HAP-1 (cell line): Measurements from ENCODE around the gene STPG3.

Experiments used
- DNase-seq, 2 experiments: peaks; one replicate each; pipeline ENCODE4 v3.0.0-alpha.2; 2016 to 2020; ENCODE audit warnings: low spot score in 2 of 2
- H3K27me3 ChIP-seq: fragments of 250-450 bp; sonication (Bioruptor Pico); 2 replicates; pipeline ENCODE4 v1.5.1; 2020; ENCODE audit warnings: low read depth, mild to moderate bottlenecking, moderate library complexity
- H3K36me3 ChIP-seq: fragments of 250-450 bp; sonication (Bioruptor Pico); replicated peaks from 2 replicates; pipeline ENCODE4 v1.5.1; 2020; ENCODE audit warnings: mild to moderate bottlenecking
- H3K4me1 ChIP-seq: fragments of 250-450 bp; sonication (Bioruptor Pico); 2 replicates; pipeline ENCODE4 v1.5.1; 2020; ENCODE audit warnings: mild to moderate bottlenecking
- H3K4me3 ChIP-seq: fragments of 250-450 bp; sonication (Bioruptor Pico); 2 replicates; pipeline ENCODE4 v1.5.1; 2020; ENCODE audit warnings: mild to moderate bottlenecking, moderate library complexity
- H3K9me3 ChIP-seq: fragments of 250-450 bp; sonication (Bioruptor Pico); 2 replicates; pipeline ENCODE4 v1.5.1; 2020; ENCODE audit warnings: mild to moderate bottlenecking, moderate library complexity
- in situ Hi-C: fragments of 300-500 bp; cut with MboI; formaldehyde crosslinking; loops from 3 replicates; pipeline ENCODE4 v1.14.3; 2020; ENCODE audit warnings: low sequenced_read_pairs, inconsistent platforms, mixed read lengths

Gene STPG3

GRCh38 chr9:137301081-137301947 lies 50.2 kb downstream of the STPG3 start:
- peak; percentile 28 to 70 for DNase-seq
- Histone ChIP-seq H3K36me3 (peaks cover 8% of the 10 kb centered on the region), H3K4me3 (peak overlapping the region; percentile 74), H3K27me3 (no peaks in the 10 kb centered on the region), H3K9me3 (no peaks in the 10 kb centered on the region), H3K4me1 (peaks cover 18% of the 10 kb centered on the region)
- in situ Hi-C loops = no loop called here

- DNase-seq = peak; percentile 76 to 93
- peaks cover 8% of the 10 kb centered on the region for H3K36me3 ChIP-seq
- no peaks in the 10 kb centered on the region for H3K9me3 ChIP-seq
- in situ Hi-C loops = no loop called here
- H3K27me3 ChIP-seq = no peaks in the 10 kb centered on the region
- peak within 1 kb of the TSS; percentile 74 for H3K4me3 ChIP-seq
- H3K4me1 ChIP-seq = peaks cover 18% of the 10 kb centered on the region
These were observed 51.0 kb downstream of the STPG3 start, which contains the start of gene NRARP for GRCh38 chr9:137302118-137302448. NRARP (minus strand) TSS chr9:137302271; CDS start chr9:137301928, 343 bp downstream.

- no peaks in the 10 kb centered on the region for H3K27me3 ChIP-seq
- peaks cover 8% of the 10 kb centered on the region for H3K36me3 ChIP-seq
- no peaks in the 10 kb centered on the region for H3K9me3 ChIP-seq
- peaks cover 18% of the 10 kb centered on the region for H3K4me1 ChIP-seq
- in situ Hi-C loops = no loop called here
- H3K4me3 ChIP-seq = peak overlapping the region; percentile 36
- DNase-seq = peak in 1 of 2 experiments; percentile 86
These were observed 51.5 kb downstream of the STPG3 start for GRCh38 chr9:137302449-137303150.
